Stimulated activated effector memory CD8-positive, alpha-beta T cell treated with anti-CD3 and anti-CD28 coated beads, Interleukin-12 subunit alpha, Interleukin-12 subunit beta, amount 100 ng/mL, for 72 hours (primary cell): ENCODE results near the gene ACVR2A.

Experiments used
- ATAC-seq: fragments of 150-1000 bp; cut with Tn5 transposase; 2 replicates; pipeline ENCODE4 v1.10.0; 2021
- DNase-seq, 2 donors: peaks; one replicate each; pipeline ENCODE4 v3.0.0; 2021 to 2022; ENCODE audit warnings: low spot score in 2 of 2
- H3K27ac Mint-ChIP-seq: one replicate; pipeline ENCODE4 v1.8.0; 2022; ENCODE audit warnings: mild to moderate bottlenecking, mixed read lengths
- H3K36me3 Mint-ChIP-seq: one replicate; pipeline ENCODE4 v1.8.0; 2022; ENCODE audit warnings: mild to moderate bottlenecking, mixed read lengths
- H3K4me1 Mint-ChIP-seq: one replicate; pipeline ENCODE4 v1.8.0; 2022; ENCODE audit warnings: mixed read lengths
- H3K4me3 Mint-ChIP-seq: one replicate; pipeline ENCODE4 v1.8.0; 2022; ENCODE audit warnings: mild to moderate bottlenecking, mixed read lengths
- H3K9me3 Mint-ChIP-seq: one replicate; pipeline ENCODE4 v1.8.0; 2022; ENCODE audit warnings: mixed read lengths

Gene ACVR2A

DNA sequence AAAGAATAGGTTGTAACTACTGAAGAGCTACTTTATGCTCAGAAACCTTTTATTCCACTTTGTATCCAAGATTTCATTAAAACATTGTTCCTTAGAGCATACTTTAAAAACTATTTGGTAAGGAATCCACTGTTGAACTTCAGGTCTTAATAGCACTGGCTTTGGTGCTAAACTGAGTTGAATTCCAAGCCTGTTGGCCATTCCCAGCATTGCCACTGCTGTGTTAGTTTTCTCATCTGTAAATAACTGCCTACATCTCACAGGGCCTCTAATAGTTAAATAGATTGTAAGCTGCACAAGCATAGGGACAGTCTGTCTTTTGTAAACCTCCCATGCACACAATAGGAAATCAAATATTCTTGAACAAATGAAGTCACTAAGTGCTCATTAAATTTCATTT is 89.1 kb downstream of the ACVR2A start:
- no peak overlapping the region for H3K4me3 Mint-ChIP-seq
- no peak for ATAC-seq
- H3K36me3 Mint-ChIP-seq, result peaks cover 33% of the 10 kb centered on the region
- no peaks in the 10 kb centered on the region for H3K9me3 Mint-ChIP-seq
- no peaks in the 10 kb centered on the region for H3K4me1 Mint-ChIP-seq
- DNase-seq, result no peak
- no peak overlapping the region for H3K27ac Mint-ChIP-seq

DNA sequence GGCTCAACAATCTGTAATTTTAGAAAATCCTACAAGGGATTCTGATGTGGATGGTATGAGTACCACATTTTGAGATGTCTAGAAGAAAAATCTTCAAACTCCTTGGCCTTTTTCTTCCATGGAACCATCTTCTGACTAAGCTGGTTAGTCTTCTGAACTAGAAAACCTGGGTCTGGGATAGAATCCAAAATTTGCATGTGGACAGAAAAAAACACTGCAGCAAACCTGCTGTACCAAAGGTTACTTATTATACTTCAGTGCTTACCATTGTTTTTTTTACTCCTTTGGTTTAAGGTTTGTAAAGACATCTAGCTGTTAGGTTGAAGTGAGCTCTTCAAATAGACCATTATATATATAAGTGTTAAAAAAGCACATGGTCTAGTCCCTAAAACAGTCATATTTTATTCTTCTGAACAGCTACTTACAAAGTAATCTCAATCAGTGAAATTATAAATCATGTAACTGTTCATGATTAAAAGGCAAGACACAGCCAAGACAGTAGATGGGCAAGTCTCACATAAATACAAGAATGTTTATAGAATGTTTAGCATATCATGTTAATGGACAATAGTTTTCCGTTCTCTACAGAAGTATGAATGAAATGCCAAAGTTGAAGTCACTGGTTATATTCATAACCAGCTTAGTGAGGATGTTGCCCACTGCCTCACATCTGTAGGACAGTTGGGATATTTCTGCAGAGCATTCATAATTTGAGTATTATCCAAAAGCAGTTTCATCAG is 90.2 kb downstream of the ACVR2A start:
- no peak overlapping the region for H3K27ac Mint-ChIP-seq
- ATAC-seq, result no peak
- H3K4me1 Mint-ChIP-seq, result no peaks in the 10 kb centered on the region
- no peaks in the 10 kb centered on the region for H3K9me3 Mint-ChIP-seq
- no peak for DNase-seq
- peaks cover 36% of the 10 kb centered on the region for H3K36me3 Mint-ChIP-seq
- H3K4me3 Mint-ChIP-seq, result no peak overlapping the region

DNA sequence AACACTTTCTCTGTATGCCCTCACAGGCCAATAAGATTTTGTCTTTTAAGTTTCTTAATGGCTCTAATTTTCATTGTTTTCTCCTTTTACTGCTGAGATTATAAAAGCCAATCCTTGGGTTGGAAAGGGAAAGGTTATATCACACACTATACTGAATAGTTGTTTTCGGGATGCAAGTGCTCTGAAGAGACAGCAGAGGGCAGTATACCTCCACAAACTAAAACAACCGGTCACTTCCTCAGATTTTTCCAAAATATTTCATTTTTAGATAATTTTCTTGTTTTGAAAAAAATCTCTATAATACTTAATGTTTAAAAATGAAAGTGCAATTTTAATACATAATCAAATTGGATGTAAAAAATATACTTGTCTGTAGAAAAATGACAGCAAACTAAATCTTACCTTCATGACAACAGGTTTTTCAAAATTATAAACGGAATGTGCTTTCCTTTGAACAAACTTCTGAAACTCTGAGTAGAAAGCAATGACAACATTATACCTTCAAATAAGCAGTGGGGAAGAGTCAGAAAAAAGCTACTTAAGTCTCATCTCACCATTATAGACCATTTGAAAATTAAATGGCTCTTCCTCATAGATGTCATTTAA is 93.0 kb downstream of the ACVR2A start:
- no peak overlapping the region for H3K27ac Mint-ChIP-seq

DNA sequence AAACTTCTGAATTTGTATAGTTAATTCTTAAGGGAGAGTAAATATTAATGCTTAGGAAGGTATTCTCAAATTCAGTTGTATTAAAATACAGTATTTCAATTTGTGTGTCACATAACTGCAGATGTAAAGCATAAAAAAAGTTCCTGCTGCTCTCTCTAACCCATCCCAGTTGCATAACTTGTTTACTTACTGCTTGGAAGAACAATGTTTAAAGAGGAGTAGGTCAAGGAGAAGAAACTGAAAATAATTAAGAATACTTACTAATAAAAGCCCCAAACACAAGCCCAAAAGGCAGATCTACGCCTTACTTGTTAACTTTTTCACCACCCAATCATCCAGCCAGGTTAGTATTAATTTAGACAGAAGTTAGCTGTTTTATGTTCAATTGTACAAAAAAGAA is 94.5 kb downstream of the ACVR2A start:
- Mint-ChIP-seq H3K27ac (no peak overlapping the region), H3K36me3 (peaks cover 52% of the 10 kb centered on the region), H3K4me1 (no peaks in the 10 kb centered on the region), H3K9me3 (no peaks in the 10 kb centered on the region), H3K4me3 (no peak overlapping the region)
- ATAC-seq (no peak), DNase-seq (no peak)

More for the DNA sequence above, 93.0 kb downstream of the ACVR2A start:
- ATAC-seq (no peak), DNase-seq (no peak)
- Mint-ChIP-seq H3K4me1 (no peaks in the 10 kb centered on the region), H3K9me3 (no peaks in the 10 kb centered on the region), H3K36me3 (peaks cover 46% of the 10 kb centered on the region), H3K4me3 (no peak overlapping the region)

DNA sequence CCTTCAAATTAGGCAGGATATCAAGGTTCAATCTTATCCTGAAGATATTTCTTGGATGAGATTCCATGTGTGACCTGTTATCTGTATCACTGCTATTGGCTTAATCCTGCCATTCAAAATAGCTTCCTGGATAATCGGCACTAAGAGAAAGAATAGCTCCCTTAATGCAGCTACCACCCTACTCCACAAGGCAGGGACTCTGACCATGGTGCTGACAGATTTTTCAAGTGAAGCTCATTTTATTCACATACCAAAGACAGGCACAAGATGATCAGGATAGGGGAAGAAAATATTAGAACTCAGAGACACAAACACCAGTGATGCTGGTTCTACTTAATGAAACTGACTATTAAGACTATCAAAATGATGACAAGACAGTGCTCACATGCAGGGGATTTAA is 100.8 kb downstream of the ACVR2A start:
- DNase-seq, result no peak
- no peaks in the 10 kb centered on the region for H3K4me1 Mint-ChIP-seq
- H3K9me3 Mint-ChIP-seq, result no peaks in the 10 kb centered on the region
- H3K27ac Mint-ChIP-seq, result no peak overlapping the region
- H3K36me3 Mint-ChIP-seq, result peaks cover 25% of the 10 kb centered on the region
- no peak overlapping the region for H3K4me3 Mint-ChIP-seq
- ATAC-seq, result no peak

DNA sequence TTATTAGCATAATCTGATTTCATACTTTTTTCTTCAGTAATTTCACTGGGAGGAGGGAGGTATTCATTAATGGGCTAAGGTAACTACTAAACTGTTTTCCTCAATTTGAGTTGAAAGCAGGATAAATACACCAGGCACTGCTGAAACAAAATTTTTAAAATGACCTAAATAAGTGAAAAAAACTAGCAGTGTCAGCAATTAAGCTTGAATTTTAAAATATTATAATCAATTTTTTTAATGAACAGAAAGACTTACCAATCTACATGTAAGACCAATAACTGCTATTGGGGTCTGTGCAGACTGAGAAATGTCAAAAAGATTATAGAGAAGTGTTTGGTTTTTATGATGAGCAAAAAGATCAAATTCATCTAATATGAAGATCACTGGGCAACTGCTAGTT is 107.3 kb downstream of the ACVR2A start:
- no peak overlapping the region for H3K27ac Mint-ChIP-seq
- H3K9me3 Mint-ChIP-seq, result no peaks in the 10 kb centered on the region
- no peak for ATAC-seq
- H3K4me1 Mint-ChIP-seq, result no peaks in the 10 kb centered on the region
- DNase-seq, result no peak
- H3K36me3 Mint-ChIP-seq, result peaks cover 46% of the 10 kb centered on the region
- H3K4me3 Mint-ChIP-seq, result no peak overlapping the region

DNA sequence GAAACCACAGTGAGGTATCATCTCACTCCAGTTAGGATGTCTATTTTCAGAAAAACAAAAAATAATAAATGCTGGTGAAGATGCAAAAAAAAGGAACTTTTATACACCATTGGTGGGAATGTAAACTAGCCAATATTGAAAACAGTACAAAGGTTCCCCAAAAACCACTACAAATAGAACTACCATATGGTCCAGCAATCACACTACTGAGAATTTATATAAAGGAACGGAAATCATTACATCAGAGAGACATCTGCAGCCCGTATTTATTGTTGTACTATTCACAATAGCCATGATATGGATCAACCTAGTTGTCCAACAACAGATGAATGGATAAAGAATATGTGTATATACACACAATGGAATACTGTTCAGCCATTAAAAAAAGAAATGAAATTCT is 123.7 kb downstream of the ACVR2A start:
- H3K27ac Mint-ChIP-seq, result no peak overlapping the region
- peaks cover 55% of the 10 kb centered on the region for H3K36me3 Mint-ChIP-seq
- no peak overlapping the region for H3K4me3 Mint-ChIP-seq
- H3K4me1 Mint-ChIP-seq, result no peaks in the 10 kb centered on the region
- no peak for ATAC-seq
- peaks cover 11% of the 10 kb centered on the region for H3K9me3 Mint-ChIP-seq
- no peak for DNase-seq

DNA sequence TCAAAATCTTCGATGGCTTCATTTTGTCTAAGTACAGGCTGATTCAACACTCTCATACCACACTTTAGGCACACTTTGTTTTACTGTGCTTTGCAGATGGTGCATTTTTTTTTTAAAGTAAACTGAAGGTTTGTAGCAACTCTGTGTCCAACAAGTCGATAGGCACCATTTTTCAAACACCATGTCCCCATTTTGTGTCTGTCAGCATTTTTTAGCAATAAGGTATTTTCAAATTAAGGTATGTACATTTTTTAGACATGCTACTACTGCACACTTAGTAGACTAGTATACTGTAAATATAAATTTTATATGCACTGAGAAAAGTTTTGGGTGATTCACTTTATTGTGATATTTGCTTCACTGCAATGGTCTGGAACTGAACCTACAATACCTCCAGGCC is 131.3 kb downstream of the ACVR2A start:
- ATAC-seq (no peak), DNase-seq (no peak)
- no peaks in the 10 kb centered on the region for H3K9me3 Mint-ChIP-seq
- peaks cover 18% of the 10 kb centered on the region for H3K36me3 Mint-ChIP-seq
- H3K27ac Mint-ChIP-seq, result no peak overlapping the region
- peaks cover 10% of the 10 kb centered on the region for H3K4me1 Mint-ChIP-seq
- H3K4me3 Mint-ChIP-seq, result no peak overlapping the region

DNA sequence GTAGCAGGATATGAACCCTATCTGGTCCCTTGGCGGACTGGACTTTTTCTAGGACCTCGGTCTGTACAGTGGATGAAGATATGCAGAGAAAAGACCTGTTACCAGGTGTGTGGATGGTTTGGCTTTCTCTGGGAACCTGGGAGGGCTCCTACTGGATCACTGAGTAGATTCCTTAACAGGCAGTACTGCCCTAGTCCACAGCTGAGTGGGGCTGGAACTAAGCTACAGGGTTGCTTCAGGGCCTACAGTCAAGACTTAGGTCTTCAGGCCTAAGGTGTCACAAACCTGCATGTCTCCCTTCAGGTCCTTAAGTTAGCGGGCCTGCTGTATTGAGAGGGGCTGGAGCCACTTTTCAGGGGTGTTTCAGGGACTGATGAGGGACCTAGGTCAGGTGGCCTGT is 132.8 kb downstream of the ACVR2A start:
- Mint-ChIP-seq H3K4me1 (peaks cover 15% of the 10 kb centered on the region), H3K36me3 (peaks cover 8% of the 10 kb centered on the region), H3K9me3 (no peaks in the 10 kb centered on the region), H3K27ac (no peak overlapping the region), H3K4me3 (no peak overlapping the region)
- ATAC-seq, result peak; percentile 16
- DNase-seq, result no peak
